Left lung (tissue), 10 donors: ENCODE data around the gene PTCHD4. TPM values are rescaled to one million over a fixed set of nuclear protein-coding genes. Genes with fewer than 3 reads are reported as not detected.

Source experiments
- ATAC-seq: fragments of 200-7000 bp; cut with Tn5 transposase; one replicate; pipeline ENCODE4 v1.9.1; 2020; ENCODE audit warnings: moderate library complexity
- DNase-seq, 4 donors: peaks; one replicate each; pipeline ENCODE4 v3.0.0-alpha.2; 2013 to 2020
- H3K27ac ChIP-seq, 2 donors: fragments of 200-600 bp; sonication (generic) in 1 of 2; one replicate each; pipeline versions ENCODE4 v1.5.0 to v1.8.0; 2020 to 2021
- H3K27me3 ChIP-seq, 2 donors: fragments of 200-600 bp; sonication (generic) in 1 of 2; one replicate each; pipeline versions ENCODE4 v1.5.0 to v1.8.0; 2020 to 2021
- H3K36me3 ChIP-seq, 2 donors: fragments of 200-600 bp; sonication (generic) in 1 of 2; one replicate each; pipeline versions ENCODE4 v1.5.0 to v1.8.0; 2020 to 2021
- H3K4me1 ChIP-seq, 2 donors: fragments of 200-600 bp; one replicate each; pipeline ENCODE4 v1.8.0; 2021
- H3K4me3 ChIP-seq, 2 donors: fragments of 200-600 bp; sonication (generic) in 1 of 2; one replicate each; pipeline versions ENCODE4 v1.5.0 to v1.8.0; 2020 to 2021; ENCODE audit warnings: mild to moderate bottlenecking in 1 of 2
- H3K9me3 ChIP-seq, 2 donors: fragments of 200-600 bp; sonication (generic) in 1 of 2; one replicate each; pipeline versions ENCODE4 v1.5.0 to v1.8.0; 2020 to 2021
- CTCF ChIP-seq, 2 donors: fragments of 200-600 bp; sonication (generic) in 1 of 2; IDR thresholded peaks; one replicate each; pipeline versions ENCODE4 v1.5.0 to v1.8.0; 2021; ENCODE audit warnings: antibody characterized with exemption in 2 of 2
- intact Hi-C, 2 donors: fragments of 100-400 bp; cut with DNase I; formaldehyde crosslinking; loops; one replicate each; pipeline versions ENCODE4 v1.11.2 to v1.14.2; 2022
- polyA plus RNA-seq, 6 donors: library from polyadenylated mRNA; unstranded; fragments of 120-200 nt; gene quantifications; one replicate each; pipeline ENCODE4 v1.2.1, GENCODE V29; 2013; ENCODE audit not compliant: insufficient read length in 6 of 6
- total RNA-seq, 2 donors: library from RNA; stranded (reverse); fragmentation: NEBNext Ultra II Directional; extraction: Animal tissue kit (Norgen Biotek cat#: 25700); gene quantifications; one replicate each; pipeline ENCODE4 v1.2.1, GENCODE V29; 2021
- donor health status: DM: no; HTN: yes; CAD: no.
- donor health status: DM: no; HTN: no; CAD: no.

PTCHD4 gene
- total and polyA plus RNA-seq, 8 donors, result 0.27 to 5.0 (median 0.41) TPM

GRCh38 chr6:48078120-48078519 is 32.9 kb downstream of the PTCHD4 start:
- Histone ChIP-seq H3K27me3 (no peaks in the 10 kb centered on the region), H3K36me3 (no peaks in the 10 kb centered on the region), H3K9me3 (peaks cover 0 to 2% of the 10 kb centered on the region in 2 donors), H3K4me3 (no peak overlapping the region), H3K27ac (no peak overlapping the region), H3K4me1 (no peaks in the 10 kb centered on the region)
- TF ChIP-seq CTCF (IDR thresholded peaks at IDR 0.05), result no peak
- intact Hi-C loops, result no loop called here
- DNase-seq (no peak), ATAC-seq (peak; percentile 76)

- ATAC-seq (no peak), DNase-seq (no peak)
- no peak overlapping the region for H3K27ac ChIP-seq
- no peak for TF ChIP-seq CTCF (IDR thresholded peaks at IDR 0.05)
- no peak overlapping the region for H3K4me3 ChIP-seq
- H3K4me1 ChIP-seq, result no peaks in the 10 kb centered on the region
- no peaks in the 10 kb centered on the region for H3K27me3 ChIP-seq
- intact Hi-C loops, result no loop called here
- H3K36me3 ChIP-seq, result no peaks in the 10 kb centered on the region
- peaks cover 0 to 2% of the 10 kb centered on the region in 2 donors for H3K9me3 ChIP-seq
Observed at GRCh38 chr6:48075181-48075580, 35.8 kb downstream of the PTCHD4 start.

GRCh38 chr6:48073976-48074767 is 36.8 kb downstream of the PTCHD4 start:
- H3K4me3 ChIP-seq, result no peak overlapping the region
- intact Hi-C loops, result no loop called here
- TF ChIP-seq CTCF (IDR thresholded peaks at IDR 0.05), result no peak
- H3K36me3 ChIP-seq, result no peaks in the 10 kb centered on the region
- no peaks in the 10 kb centered on the region for H3K4me1 ChIP-seq
- no peak overlapping the region for H3K27ac ChIP-seq
- DNase-seq, result peak in 1 of 4 donors; percentile 53
- no peak for ATAC-seq
- peaks cover 5 to 6% of the 10 kb centered on the region in 2 donors for H3K27me3 ChIP-seq
- H3K9me3 ChIP-seq, result peaks cover 0 to 2% of the 10 kb centered on the region in 2 donors

GRCh38 chr6:48071833-48072232 is 39.2 kb downstream of the PTCHD4 start:
- Histone ChIP-seq H3K27me3 (peaks cover 12 to 26% of the 10 kb centered on the region in 2 donors), H3K4me1 (peaks cover 0 to 6% of the 10 kb centered on the region in 2 donors), H3K4me3 (no peak overlapping the region), H3K9me3 (no peaks in the 10 kb centered on the region), H3K36me3 (no peaks in the 10 kb centered on the region), H3K27ac (no peak overlapping the region)
- TF ChIP-seq CTCF (IDR thresholded peaks at IDR 0.05), result no peak
- ATAC-seq (no peak), DNase-seq (no peak)
- intact Hi-C loops, result no loop called here

GRCh38 chr6:48069280-48069679 is 41.7 kb downstream of the PTCHD4 start:
- H3K27me3 ChIP-seq, result peaks cover 12 to 26% of the 10 kb centered on the region in 2 donors
- H3K27ac ChIP-seq, result no peak overlapping the region
- H3K4me3 ChIP-seq, result no peak overlapping the region
- intact Hi-C loops, result no loop called here
- H3K4me1 ChIP-seq, result peaks cover 0 to 6% of the 10 kb centered on the region in 2 donors
- TF ChIP-seq CTCF (IDR thresholded peaks at IDR 0.05), result no peak
- no peaks in the 10 kb centered on the region for H3K36me3 ChIP-seq
- peak; percentile 13 for ATAC-seq
- DNase-seq, result no peak
- H3K9me3 ChIP-seq, result no peaks in the 10 kb centered on the region
